NCI-H82 (cell line): Measurements from ENCODE around the gene CAMK2A.

ENCODE experiments used
- DNase-seq: peaks from one replicate; lab custom pipeline; 2025; lab: John Stamatoyannopoulos, UW

Gene CAMK2A

DNA sequence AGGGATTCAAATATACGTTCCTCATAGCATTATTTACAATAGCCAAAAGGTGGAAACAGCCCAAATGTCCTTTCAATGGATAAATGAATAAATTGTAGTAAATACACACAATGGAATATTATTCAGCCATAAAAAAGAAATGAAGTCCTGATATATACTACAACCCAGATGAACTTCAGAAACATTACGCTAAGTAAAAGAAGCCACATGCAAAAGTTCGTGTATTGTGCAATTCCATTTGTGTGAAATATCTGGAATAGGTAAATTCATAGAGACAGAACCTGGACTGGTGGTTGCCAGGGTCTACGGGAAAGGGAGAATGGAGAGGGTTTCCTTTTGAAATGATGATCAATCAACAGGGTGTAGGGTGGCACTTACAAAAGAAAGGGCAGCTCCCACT is 25.7 kb upstream of the CAMK2A start:
- no peak for DNase-seq

DNA sequence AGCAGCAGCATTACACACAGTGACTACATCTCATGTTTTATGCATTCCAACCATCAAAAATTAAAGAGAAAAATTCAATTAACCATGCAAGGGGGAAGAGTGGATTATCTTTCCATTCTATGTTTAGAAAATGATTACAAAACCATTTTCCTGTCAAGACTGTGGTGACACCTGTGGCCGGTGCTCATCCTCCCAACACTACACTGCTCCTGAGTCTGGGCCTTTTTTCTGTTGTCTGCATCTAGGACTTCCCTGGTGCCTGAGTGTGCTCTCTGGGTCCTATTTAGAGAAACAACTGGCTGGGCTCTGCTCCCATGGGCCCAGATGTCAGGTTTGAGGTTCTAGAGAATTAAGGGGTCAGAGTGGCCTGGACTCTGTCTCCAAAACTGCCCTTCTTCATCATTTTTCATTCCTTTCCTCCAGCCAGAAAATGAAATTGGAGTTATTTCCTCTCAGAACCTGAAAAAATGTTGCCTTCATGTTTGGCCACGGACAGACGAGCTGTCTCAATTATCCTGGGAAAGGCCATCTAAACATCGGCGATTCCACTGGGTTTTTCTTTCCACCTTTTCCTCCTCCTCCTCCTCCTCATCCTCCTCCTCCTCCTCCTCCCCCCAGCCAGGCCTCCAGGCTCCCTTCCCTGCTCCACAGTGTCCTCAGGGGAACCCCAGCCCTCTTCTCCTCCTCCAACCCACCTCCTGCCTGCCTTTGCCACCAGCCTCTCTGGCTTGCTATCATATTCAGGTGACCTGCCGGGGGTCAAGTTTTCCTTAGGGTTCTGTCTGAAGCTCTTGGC is 24.5 kb upstream of the CAMK2A start:
- DNase-seq: no peak

DNA sequence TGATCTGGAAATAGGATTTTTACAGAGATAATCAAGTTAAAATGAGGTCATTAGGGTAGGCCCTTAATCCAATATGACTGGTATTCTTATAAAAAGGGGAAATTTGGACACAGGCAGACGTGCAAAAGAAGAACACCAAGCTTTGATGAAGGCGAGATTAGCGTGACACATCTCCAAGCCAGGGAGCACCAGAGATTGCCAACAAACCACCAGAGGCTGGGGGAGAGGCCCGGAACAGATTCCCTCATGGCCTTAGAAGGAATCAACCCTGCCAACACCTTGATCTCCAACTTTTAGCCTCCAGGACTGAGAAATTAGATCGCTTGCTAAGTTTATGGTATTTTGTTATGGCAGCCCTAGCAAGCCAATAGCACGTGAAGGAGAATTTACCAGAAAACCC is 23.9 kb upstream of the CAMK2A start:
- DNase-seq: no peak

DNA sequence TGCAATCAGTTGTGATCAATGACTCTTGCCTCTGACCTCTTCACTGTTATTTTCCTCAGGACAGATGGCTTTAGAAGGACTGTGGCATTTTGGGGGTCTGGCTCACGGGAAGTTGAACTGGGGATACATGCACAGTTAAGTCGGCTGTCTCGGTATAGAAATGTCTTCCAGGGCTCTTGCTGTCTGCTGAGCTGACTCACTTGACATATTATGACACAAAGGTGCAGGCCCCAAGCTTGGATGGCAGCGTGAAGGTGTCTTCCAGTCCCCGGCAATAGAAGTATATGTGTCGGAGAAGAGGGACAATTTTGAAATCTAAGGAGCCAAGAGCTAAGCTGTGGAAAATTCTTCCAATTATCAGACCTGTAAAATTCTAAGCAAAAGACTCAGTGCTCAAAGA is 22.9 kb upstream of the CAMK2A start:
- DNase-seq: no peak

DNA sequence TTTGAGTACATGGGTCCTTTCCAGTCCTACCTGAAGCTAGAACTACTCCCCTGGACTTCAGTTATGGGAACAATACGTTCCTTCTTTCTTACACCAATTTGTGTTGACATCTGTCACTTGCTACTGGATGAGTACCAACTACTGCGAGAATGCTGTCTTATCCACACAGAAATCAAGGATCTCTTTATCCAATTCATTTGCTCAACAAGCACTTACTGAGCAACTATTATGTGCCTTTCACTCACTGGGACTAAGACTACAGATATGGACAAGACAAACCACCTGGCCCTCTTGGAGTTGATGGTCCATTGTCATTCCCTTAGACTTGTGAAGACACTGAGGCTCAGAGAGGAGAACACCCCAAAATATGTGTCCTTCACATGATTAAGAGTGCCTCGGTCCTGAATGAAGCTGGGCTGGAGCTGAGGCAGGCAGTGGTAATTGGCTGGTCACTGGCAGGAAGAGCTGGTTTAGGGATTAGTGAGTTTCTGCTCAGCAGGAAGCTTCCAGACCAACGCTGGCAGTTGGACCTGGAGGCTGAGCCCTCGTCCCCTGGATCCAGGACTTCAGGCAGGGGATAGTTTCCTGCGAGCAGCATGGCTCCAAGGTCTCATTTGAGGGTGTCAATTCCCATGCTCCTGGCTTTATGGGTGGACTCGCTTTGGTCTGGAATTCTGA is 21.6 kb upstream of the CAMK2A start:
- DNase-seq: peak; percentile 50

DNA sequence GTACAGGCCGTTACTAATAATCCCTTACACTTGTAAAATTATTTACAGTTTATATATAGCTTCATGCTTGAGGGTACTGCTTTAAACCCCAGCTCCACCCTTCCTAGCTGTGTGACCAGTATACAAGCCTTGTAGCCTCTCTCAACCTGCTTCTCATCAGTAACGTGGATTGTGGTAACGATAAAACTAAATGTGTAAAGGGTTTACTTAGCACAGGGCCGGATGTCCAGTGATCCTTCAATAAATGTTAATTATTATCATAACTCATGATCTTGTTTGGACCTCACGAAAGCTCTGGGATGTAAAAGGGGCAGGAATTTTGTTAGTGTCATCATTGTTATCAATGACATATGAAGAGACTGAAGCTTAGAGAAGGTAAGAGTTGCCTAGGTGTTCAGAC is 20.7 kb upstream of the CAMK2A start:
- no peak for DNase-seq

DNA sequence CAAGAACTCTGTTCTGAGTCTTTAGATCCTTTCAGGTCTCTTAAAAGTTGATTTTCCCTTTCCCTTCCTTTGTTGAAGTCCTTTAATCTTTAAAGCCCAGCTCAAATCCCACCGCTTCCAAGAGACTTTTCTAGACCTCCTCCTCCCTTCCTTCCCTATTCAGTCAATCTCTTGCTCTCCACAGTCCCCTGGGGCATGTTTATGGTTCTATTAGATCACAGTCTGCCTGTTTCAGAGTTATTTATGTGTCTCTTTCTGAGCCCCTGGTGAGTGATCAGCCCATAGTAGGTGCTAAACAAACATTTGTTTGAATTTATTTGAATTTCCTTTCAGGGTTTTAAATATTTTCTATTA is 20.3 kb upstream of the CAMK2A start:
- DNase-seq: peak; percentile 60

DNA sequence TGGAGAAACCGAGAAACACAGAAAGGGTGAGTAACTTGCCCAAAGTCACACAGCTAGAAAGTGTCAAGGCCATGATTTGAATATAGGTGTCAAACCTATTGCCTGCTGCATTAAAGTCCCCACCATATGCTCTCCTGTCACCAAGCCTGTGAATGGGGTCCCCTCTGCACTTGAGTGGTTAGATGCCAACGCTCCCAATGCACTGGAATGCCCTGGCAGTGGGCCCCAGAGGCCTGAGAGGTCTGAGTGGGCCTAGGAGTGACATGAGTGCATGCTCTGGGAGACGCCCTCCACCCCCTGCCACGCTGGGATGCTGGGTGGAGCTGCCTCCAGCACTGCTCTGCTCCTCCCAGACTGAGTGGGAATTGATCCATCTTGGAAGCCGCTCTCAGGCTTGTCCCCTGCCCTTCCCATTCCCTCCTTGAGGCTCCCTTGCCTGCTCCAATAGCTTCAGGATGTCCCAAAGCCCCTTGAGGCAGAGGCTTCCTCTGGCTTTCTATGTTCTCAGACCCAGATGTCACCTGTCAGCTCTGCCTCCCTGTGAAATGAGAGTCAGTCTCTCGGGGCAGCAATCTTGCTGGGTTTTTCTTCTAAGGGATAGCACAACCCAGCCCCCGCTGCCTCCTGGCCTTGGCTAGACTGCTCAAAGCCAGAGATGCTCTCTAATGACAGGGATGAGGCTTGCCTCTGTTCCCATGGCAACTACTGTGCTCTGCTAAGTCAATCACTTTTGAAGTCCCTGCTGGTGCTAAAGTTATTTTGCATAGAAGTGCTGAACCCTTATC is 19.7 kb upstream of the CAMK2A start:
- peak; percentile 76 for DNase-seq

DNA sequence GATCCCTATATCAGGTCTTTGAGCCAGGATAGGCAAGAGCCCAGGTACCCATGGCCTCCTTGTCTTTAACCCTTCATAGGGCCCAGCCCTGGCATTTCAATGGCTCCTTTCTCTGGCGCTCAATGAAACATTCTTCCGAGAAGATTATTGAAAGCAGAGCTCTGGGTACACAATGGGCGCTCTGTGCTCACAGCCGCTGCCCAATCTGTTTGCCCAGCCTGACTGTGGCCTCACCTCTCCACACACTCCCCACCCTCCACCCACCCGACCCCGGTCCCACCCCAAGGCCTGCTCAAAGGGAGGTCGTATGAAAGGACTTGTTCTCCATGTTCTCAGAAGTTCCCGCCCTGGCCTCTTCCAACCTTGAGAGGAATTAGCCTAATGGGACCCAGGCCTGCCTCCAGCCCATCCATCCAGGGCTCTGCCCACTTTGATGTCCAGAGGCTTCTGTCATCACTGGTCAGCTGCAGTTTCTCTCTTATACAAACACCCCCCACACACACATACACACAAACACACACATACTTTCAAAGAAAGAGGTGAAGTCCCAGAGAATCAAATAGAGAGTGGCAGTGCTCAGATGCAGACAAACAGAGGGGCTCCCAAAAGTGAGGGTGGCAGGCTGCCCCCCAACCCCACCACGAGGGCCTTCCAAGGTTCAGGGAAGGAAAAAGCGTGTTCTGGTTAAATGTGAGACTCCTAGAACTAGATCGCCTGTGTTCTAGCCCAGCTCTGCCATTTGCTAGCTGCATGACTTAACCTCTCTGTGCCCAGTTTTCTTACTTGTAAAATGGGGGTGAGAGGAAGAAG is 18.2 kb upstream of the CAMK2A start:
- no peak for DNase-seq

DNA sequence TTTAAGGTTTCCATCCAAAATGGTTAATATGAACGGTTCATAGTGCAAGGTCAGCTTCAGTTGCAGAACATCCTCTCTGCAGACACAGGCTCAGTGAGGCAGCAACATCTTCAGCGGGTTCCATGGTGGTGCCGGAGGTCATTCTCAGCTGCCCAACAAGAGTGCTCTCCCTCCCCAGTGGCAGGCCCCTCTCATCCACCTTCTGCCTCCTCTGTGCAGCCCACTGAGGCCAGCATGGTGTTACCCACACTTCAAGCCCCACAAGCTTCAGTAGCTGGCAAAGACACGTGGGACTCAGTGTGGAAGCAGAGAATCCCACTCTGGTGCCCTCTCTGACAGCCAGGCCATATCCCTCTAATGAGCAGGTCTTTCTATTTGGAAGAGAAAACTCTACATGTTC is 17.2 kb upstream of the CAMK2A start:
- DNase-seq: no peak

DNA sequence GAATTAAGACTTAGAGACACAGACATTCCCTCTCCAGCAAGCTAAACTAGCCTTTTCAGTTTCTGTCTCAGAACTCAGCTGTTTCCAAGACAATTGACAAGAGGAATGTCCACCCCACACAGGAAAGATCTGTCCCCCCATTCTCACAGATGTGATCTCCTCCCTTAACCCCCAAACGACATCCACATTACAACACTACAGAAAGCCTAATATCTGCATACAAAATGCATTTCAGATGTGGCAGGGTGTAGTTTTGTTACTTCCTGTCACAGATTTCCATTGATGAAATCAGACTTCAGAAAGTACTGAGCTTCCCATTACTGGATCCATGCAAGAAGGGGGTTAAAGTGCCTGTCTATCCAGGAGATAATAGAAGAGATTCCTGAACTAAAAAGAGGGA is 16.0 kb upstream of the CAMK2A start:
- no peak for DNase-seq

DNA sequence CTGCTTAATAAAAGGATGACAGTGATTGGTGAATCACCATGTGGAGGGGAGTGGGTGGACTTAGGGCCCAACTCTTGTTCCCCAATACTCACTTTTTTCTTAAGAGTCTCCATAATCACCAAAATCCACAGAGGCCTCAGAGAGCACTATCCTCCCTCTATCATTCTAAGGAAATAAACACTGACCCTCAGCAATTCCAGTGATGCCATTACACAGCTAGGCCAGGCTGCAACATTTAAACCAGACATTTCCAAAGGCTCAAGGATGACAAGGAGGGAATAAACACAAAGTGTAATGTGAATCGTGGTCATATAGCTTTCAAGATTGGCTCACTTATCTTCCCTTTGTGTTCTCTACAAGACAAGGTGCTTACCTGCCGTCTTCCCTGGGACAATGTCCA is 15.5 kb upstream of the CAMK2A start:
- no peak for DNase-seq

DNA sequence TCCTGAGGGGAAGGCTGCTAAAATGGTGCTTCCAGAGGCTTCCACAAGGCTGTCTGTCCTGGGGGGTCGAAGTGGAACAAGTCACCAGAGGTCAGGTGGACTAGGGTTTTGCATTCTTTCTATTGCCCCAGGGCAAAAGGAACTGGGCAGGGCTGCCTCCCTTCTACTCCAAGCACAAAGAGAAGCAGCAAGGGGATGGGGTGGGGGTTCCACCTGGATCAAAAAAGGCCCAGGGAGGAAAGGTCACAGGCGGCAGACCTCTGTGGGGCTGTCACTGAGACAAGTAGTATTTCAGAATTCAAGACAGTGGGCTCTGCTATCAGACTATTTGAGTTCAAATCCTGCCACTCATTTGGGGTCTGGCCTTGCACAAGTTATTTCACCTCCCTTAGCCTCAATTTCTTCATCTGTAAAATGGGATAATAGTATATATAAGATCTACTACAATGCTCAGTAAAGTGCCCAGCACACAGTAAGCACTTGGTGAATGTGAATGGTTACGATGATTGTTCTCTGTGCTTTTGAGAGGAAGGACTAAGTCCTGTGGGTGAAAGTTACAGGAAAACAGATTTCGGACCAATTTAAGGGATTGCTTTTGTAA is 15.0 kb upstream of the CAMK2A start:
- no peak for DNase-seq

DNA sequence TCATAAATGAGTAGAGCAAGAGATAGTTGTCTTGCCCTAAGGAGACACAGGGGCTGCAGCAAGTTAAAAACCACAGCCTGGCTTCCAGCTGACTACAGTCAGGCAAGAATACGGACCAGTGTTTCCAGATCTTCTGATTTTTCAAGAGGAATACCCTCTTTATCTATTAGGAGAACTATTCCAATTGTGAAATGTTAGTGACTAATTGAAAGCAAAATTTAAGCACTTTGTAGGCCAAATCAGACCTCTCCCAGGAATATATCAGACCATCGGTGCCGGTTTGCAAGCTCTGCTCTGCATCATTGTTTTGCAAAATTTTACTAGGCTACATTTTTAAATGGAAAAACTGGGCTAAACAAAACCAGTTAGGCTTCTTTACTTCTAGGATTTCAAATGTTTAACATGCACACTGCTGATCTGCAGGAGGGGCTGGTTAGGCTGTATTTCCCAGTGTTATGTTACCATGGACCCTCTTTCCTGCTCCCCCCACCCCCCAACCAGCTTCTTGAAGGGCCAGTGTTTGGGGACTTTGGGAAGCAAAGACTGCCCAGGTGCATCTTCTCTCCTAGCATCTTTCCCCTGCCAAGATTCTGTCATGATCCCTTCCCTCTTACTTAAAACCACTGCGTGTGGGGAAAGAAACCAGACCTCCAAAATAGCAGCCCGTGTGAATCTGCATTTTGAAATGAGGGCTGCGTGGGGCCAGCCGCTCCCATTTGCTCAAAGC is 14.2 kb upstream of the CAMK2A start:
- DNase-seq: no peak

DNA sequence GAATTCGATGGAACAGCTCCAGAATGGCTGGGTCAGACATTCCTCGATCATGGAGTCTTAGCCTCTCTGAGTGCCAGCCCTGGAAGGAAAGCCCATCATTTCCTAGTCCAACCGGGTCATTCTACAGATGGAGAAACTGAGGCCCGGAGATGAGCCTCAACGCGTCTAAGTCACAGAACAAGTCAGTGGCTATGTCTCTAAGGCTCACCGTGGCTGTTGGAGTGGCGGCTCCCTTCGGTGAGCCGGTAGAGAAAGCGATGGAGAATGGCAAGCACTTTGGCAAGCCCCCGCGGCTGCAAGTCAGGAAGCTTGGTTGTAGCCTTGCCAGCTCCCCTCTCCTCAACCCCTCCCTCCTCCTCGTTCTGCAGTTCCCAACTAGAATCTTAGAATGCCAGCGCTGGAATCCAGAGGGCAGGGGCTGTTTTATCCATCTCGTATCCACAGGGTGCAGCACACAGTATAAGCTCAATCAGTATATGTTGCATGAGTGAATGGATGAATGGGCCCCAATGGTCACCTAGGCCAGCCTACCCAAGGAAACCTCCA is 13.6 kb upstream of the CAMK2A start:
- no peak for DNase-seq

DNA sequence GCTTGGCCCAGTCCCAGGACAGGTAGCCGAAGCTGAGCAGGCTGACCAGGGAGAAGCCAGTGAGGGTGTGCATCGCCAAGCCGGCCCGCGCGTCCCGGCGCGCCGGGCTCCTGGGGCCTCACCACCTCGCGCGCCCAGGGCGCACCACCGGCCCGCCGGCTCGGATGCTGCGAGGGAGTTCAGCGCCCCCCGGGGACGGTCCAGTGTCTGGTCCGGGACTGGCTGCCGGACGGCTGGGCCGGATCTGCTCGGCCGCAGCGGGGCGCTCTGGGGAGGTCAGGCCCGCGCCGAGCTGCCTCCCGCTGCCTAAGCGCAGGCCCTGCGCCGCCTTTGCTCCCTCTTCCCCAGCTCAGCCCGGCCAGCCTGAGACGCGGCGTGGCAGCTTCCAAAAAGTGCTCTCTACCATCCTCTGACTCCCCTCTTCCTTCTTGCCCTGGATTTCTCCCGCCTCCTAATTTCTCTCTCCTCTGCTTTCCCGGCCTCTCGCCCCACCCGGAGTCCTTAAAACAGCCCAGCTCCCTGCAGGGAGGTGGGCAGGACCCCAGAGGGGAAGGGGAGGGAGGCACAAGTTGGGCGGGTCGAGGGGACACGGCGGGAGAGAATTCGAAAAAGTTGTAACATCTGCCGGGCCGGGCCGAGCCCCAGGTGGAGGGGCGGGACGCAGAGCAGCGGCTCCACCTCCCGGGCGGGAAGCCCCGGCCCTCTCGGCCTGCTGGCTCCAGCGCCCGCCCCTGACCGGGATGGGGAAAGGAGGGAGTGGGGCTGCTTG is 12.9 kb upstream of the CAMK2A start, which contains the start of gene ARSI:
Gene ARSI, minus strand, starts transcription at position 605 of the 769 bp plus-strand sequence. Its CDS starts 532 bp downstream, at position 73.
- peak; percentile 80 for DNase-seq

DNA sequence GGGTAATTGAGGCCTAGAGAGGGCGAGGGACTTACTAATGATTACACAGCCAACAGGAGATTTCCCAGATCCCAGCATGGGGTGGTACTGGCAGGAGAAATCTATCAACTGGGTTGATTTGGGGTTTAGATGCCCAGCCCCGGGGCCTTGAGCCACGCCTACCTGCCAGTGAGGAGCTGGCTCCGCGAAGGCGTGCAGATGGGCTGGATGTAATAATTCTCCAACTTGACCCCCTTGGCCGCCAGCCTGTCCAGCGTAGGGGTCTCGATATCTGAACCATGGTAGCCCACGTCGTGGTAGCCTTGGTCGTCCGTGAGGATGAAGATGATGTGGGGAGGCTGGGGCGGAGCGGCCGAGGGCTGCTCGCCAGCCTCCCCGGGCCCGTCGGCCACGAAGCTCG is 12.3 kb upstream of the CAMK2A start:
- DNase-seq: peak; percentile 40

DNA sequence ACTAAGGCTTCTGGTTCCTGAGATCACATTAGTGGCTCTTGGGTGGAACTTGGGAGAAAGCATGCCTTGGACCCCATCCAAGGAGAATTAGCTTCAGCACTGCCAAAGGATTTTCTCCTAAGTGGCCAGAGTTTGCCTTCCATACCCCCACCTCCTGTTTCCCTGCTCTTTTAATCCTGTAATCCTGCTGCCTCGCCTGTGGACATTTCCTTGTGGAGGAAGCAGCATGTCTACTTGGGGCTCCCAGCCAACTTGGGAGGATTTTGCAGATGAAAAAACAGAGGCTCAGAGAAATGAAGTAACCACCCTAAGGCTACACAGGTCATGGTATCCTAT is 11.6 kb upstream of the CAMK2A start:
- peak; percentile 97 for DNase-seq

DNA sequence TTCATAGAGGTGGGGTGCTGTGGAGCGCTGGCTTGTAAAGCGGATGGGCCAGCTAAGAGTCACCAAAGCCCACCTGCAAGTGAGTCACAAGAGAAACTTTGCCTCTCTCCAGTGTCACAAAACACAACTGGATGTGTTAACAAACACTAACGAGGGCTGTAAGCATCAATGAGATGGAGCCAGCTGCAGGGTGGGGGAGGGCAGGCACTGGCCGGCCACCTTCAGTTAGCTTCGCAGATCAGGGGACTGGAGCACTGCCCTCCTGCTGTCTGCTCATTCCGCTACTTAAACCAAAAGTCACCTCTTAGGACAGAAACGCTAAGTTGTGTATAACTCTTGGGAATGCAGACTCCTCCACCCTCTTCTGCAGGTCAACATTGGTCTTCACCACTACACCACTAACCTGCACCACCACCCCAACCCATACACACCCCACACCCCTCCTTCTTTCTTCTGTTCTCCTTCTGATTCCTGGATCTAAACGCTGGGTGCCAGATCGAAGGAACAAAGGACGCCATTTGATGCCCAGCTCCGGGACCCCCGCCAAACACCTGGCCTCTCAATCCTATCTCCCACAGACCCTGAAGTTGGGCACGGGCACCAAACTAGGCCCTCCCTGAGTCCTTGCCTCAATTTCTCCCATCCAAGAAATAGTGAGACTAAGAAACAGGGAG is 11.1 kb upstream of the CAMK2A start:
- peak; percentile 64 for DNase-seq
